NCI-H2107 (cell line): ENCODE data around the gene ABHD6.
"Not testable (repeated sequence)": the region's sequence is repeated elsewhere in the genome, so short reads cannot be mapped to it uniquely, and the experiment has no call there.

Experiments used
- DNase-seq: peaks from one replicate; lab custom pipeline; 2025; lab: John Stamatoyannopoulos, UW

ABHD6 gene

GRCh38 chr3:58243976-58244585 lies 6.5 kb downstream of the ABHD6 start:
- DNase-seq: no peak

GRCh38 chr3:58246148-58247047 lies 8.8 kb downstream of the ABHD6 start:
- no peak for DNase-seq

DNA sequence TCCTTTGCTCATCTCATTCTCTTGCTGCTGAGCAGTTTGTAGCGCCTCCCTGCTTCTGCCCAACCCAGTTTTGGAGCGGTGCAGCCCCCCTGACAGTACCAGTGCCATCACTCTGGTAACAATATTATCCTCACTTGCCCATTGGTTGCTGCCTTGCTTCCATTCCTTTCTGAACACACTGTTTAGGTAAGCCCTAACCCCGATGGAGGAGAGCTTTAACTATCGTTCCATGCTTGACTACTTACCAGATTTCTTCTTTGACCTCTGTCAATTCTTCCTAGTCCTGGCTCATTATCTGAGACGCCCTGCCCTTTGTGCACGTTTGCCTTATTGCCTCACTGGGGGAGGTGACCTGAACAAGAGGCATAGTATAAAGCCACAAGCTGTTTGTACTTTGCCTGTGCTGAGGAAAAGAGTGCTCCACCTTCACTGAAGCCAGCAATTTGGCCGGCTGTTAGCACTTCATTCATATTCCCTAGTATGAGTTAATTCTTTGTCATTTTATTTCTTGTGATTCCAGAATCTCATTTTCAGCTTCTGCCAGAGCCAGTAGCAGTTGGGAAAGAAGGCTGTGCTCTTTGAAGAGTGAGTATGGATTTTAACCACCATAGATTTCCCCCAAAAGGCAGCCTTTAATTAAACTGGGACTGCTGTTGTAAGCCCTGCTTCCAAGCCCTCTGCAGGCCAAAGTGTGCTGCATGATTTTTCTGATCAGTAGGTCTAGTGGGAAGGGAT lies 11.9 kb downstream of the ABHD6 start:
- no peak for DNase-seq

- DNase-seq: no peak
Measured at GRCh38 chr3:58250093-58250707, 12.6 kb downstream of the ABHD6 start.

DNA sequence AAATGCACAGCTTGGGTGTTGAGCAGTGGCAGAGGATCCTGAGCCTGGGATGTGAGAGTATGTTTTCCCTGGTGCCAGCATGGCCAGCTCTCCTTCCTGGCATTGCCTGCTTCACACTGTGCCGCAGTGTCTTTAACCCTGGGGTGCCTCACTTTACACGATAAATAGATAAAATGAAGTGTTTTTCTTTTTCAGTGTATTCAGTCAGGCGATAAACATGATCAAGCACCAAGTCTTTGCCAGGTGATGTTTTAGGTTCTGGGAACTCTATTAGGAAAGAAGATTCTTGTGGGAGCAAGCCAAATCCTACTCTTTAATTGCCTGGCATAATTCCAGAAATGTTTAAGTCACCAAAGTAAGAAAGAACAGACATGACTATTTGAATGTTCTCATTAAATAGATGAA lies 14.0 kb downstream of the ABHD6 start:
- DNase-seq: no peak

GRCh38 chr3:58254144-58254543 lies 16.6 kb downstream of the ABHD6 start:
- DNase-seq: no peak

- no peak for DNase-seq
Measured at GRCh38 chr3:58256061-58256460, 18.5 kb downstream of the ABHD6 start.

DNA sequence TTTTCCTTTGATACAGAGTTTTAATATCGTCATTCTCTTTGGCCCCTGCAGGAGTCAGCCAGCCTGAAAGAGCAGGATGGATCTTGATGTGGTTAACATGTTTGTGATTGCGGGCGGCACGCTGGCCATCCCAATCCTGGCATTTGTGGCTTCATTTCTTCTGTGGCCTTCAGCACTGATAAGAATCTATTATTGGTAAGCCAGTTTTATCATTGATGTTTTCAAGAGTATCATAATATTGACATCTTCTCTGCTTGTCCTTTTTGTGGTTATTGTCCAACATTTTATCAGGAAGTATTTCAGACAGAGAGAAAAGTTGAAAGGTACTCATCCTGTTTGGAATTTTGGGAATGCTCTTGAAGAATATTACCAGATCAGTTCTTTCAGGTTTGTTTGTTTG lies 18.9 kb downstream of the ABHD6 start:
- no peak for DNase-seq

DNA sequence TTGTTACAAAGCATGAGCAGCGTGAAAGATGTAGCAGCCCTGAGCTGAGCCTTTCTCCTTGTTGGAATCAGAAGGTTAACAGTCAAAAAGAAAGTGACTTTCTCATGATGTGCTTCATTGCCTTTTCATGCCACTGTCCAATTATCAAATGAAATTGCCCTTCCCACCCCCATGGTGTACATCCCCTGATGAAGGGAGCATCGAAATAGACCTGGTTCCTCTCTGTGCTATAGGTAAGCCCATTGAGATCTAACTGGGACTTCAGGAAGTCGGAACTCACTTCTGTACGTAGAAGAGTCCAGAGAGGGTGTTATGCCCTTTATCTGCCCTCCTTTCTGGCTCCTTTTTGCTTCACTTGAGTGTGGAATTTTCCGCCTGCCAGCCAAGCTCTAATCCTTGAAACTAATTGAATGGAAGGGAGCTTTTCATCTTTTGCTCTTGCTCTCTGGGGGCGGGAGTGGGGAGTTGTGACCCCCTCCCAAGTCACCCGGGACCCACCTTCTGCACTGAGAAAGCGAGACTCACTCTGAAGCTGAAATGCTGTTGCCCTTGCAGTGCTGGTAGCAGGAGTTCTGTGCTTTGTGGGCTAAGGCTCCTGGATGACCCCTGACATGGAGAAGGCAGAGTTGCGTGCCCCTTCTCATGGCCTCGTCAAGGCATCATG lies 20.9 kb downstream of the ABHD6 start:
- DNase-seq: no peak

DNA sequence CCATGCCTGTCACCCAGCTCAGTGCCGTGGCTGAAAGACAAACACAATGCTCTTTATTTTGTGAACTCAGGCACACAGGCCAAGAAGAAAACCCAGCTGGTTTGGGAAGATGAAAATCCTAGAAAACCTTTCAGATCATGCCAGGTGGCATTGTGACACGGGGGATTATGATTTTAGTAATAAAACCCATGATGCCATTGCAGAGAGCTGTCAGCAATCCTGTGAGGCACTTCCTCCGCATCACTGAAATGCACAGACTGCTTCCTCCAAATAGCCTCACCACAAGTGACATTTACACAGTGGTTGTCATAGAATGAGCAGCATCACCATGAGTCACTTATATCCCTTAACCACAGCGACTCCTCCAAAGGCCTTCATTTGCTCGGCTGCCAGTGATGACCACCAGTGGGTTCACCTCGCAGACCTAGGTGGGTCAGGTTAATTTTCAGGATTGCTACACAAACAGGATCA lies 22.7 kb downstream of the ABHD6 start:
- DNase-seq: no peak

DNA sequence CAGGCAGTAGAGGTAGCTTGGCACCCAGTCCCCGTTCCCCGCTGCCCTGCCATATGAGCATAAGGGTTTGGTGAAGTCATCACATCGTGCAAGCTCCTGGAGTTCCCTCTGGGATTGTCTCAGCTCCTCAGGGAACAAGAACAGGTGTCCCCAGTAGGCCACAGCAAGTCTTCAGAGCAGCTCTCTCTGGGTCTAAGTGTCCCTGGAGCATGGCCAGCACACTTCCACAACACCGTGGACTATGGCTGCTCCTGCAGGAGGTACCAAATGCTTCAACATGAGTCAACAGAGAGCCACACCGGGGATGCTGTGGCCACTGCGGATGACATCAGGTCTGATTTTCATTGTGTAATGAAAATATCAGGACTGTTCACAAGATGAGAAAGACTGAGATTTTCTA lies 23.1 kb downstream of the ABHD6 start:
- DNase-seq: no peak

- no peak for DNase-seq
Measured at GRCh38 chr3:58261954-58262666, 24.5 kb downstream of the ABHD6 start.

- DNase-seq: no peak
Measured at GRCh38 chr3:58266577-58266976, 29.0 kb downstream of the ABHD6 start.

- DNase-seq: not testable (repeated sequence)
Measured at GRCh38 chr3:58267543-58267942, 30.0 kb downstream of the ABHD6 start.

DNA sequence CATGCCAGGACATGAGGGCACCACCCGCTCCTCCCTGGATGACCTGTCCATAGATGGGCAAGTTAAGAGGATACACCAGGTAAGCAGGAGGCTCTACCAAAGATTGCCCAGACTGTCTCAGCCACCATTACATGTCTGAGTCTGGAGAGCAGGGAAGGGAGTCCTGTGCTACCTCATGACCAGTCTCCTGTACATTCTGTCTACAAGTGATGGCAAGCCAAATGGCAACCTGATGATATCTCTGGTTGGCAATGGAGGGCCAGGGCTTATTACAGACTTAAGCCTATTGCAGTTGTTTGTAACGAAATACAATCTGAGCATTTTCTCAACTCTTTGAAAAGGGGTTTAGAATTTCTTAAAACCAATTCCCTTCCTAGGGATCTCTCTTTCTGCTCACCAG lies 31.8 kb downstream of the ABHD6 start:
- DNase-seq: no peak

GRCh38 chr3:58270485-58270884 lies 32.9 kb downstream of the ABHD6 start:
- no peak for DNase-seq

- no peak for DNase-seq
Measured at GRCh38 chr3:58271901-58272501, 34.4 kb downstream of the ABHD6 start.

DNA sequence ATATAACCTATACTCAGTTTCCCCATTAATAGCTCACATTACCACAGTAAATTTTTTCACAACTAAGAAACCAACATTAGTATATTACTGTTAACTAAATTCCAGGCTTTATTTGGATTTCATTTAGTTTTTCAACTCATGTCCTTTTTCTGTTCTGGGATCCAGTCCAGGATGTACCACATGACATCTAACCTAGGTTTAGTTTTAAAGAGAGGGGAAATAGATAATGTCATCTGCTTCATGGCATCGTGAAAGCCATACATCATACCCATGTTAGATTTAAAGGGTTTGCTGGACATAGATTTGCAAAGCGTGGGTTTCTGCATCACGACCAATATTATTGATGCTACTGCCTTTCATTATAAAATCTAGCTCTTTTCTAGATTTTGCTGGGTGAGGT lies 35.3 kb downstream of the ABHD6 start:
- no peak for DNase-seq

DNA sequence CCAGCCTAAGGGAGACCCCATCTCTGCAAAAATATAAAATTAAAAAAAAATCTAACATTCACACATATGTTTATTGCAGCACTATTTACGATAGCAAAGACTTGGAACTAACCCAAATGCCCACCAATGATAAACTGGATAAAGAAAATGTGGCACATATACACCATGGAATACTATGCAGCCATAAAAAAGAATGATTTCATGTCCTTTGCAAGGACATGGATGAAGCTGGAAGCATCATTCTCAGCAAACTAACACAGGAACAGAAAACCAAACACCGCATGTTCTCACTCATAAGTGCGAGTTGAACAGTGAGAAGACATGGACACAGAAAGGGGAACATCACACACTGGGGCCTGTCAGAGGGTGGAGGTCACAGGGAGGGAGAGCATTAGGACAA lies 35.8 kb downstream of the ABHD6 start:
- not testable (repeated sequence) for DNase-seq

DNA sequence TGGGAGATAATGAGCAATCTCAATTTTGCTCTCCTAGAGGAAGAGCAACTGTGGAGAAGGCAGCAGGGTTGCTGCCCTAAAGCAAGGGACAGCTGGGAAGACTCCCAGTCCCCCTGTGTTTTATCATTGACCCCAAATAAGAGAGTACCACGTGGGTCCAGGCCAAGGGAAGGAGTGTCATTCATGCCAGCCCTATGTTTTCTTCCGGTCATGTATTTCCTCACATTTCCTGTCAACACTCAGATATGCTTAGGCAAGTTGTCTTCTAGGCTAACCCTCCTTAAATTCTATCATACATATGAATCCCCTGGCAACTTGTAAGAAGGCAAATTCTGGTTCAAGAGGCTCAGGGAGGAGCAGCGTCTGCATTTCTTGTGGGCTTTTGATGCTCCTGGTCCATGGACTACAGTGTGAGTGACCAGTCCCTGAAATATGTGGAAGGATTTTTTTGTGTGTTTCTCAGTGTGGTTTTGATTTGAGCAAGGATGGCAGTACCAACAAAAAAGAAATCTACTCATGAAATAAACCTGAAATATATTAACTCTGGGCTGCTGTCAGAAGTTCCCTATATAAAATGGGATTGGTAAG lies 36.5 kb downstream of the ABHD6 start:
- DNase-seq: no peak
